Nephron progenitor cell (in vitro differentiated cells): Measurements from ENCODE around the gene USP34.
"Not testable (repeated sequence)": the region's sequence is repeated elsewhere in the genome, so short reads cannot be mapped to it uniquely, and the experiment has no call there.

Experiments
- DNase-seq: peaks from one replicate; pipeline ENCODE4 v3.0.0; 2021
- H3K27ac Mint-ChIP-seq: 2 replicates; pipeline ENCODE4 v1.8.0; 2021; ENCODE audit warnings: mild to moderate bottlenecking, moderate library complexity, mixed read lengths
- H3K27me3 Mint-ChIP-seq: 2 replicates; pipeline ENCODE4 v1.8.0; 2021; ENCODE audit warnings: mild to moderate bottlenecking, low read depth, mixed read lengths; ENCODE audit not compliant: poor library complexity
- H3K36me3 Mint-ChIP-seq: 2 replicates; pipeline ENCODE4 v1.8.0; 2021; ENCODE audit warnings: low read depth, mixed read lengths
- H3K4me1 Mint-ChIP-seq: 2 replicates; pipeline ENCODE4 v1.8.0; 2021; ENCODE audit warnings: mixed read lengths
- H3K4me3 Mint-ChIP-seq: 2 replicates; pipeline ENCODE4 v1.8.0; 2021; ENCODE audit warnings: mild to moderate bottlenecking, moderate library complexity, mixed read lengths
- H3K9me3 Mint-ChIP-seq: 2 replicates; pipeline ENCODE4 v1.8.0; 2021; ENCODE audit warnings: mild to moderate bottlenecking, moderate library complexity, mixed read lengths
- TF ChIP-seq, protein P1 (sequence below): fragments of 200-600 bp; sonication (generic); IDR thresholded peaks from 2 replicates; pipeline ENCODE4 v1.5.0; 2021; ENCODE audit warnings: antibody characterized with exemption

The USP34 gene

DNA sequence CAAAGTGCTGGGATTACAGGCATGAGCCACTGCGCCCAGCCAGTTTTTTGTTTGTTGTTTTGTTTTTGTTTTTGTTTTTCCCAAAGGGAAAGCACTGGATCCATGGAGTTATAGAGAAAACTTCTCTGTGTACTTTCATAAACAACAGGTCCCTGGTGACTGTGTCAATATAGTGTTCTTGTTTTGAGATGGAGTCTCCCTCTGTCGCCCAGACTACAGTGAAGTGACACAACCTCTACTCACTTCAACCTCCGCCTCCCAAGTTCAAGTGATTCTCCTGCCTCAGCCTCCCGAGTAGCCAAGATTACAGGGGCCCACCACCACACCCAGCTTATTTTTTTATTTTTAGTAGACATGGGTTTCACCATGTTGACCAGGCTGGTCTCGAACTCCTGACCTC lies 16.5 kb downstream of the USP34 start:
- H3K9me3 Mint-ChIP-seq, result peaks cover 28% of the 10 kb centered on the region
- TF ChIP-seq, protein P1, sequence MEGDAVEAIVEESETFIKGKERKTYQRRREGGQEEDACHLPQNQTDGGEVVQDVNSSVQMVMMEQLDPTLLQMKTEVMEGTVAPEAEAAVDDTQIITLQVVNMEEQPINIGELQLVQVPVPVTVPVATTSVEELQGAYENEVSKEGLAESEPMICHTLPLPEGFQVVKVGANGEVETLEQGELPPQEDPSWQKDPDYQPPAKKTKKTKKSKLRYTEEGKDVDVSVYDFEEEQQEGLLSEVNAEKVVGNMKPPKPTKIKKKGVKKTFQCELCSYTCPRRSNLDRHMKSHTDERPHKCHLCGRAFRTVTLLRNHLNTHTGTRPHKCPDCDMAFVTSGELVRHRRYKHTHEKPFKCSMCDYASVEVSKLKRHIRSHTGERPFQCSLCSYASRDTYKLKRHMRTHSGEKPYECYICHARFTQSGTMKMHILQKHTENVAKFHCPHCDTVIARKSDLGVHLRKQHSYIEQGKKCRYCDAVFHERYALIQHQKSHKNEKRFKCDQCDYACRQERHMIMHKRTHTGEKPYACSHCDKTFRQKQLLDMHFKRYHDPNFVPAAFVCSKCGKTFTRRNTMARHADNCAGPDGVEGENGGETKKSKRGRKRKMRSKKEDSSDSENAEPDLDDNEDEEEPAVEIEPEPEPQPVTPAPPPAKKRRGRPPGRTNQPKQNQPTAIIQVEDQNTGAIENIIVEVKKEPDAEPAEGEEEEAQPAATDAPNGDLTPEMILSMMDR, result no peak
- peaks cover 13% of the 10 kb centered on the region for H3K27me3 Mint-ChIP-seq
- H3K4me3 Mint-ChIP-seq, result no peak overlapping the region
- H3K27ac Mint-ChIP-seq, result no peak overlapping the region
- no peak for DNase-seq
- peaks cover 19% of the 10 kb centered on the region for H3K4me1 Mint-ChIP-seq
- peaks cover 51% of the 10 kb centered on the region for H3K36me3 Mint-ChIP-seq

- TF ChIP-seq, protein P1, result no peak
- Mint-ChIP-seq H3K27ac (no peak overlapping the region), H3K27me3 (peaks cover 8% of the 10 kb centered on the region), H3K9me3 (peaks cover 45% of the 10 kb centered on the region), H3K36me3 (peaks cover 57% of the 10 kb centered on the region), H3K4me1 (peaks cover 5% of the 10 kb centered on the region), H3K4me3 (no peak overlapping the region)
- no peak for DNase-seq
These were observed 18.5 kb downstream of the USP34 start for GRCh38 chr2:61452392-61452791.

- no peak overlapping the region for H3K27ac Mint-ChIP-seq
- peaks cover 5% of the 10 kb centered on the region for H3K27me3 Mint-ChIP-seq
- H3K4me3 Mint-ChIP-seq, result no peak overlapping the region
- H3K4me1 Mint-ChIP-seq, result no peaks in the 10 kb centered on the region
- H3K9me3 Mint-ChIP-seq, result peaks cover 49% of the 10 kb centered on the region
- no peak for DNase-seq
- peaks cover 67% of the 10 kb centered on the region for H3K36me3 Mint-ChIP-seq
- TF ChIP-seq, protein P1, result no peak
These were observed 19.7 kb downstream of the USP34 start for GRCh38 chr2:61451178-61451577.

- no peak for DNase-seq
- no peak overlapping the region for H3K4me3 Mint-ChIP-seq
- no peaks in the 10 kb centered on the region for H3K4me1 Mint-ChIP-seq
- H3K36me3 Mint-ChIP-seq, result peaks cover 66% of the 10 kb centered on the region
- H3K27ac Mint-ChIP-seq, result no peak overlapping the region
- H3K27me3 Mint-ChIP-seq, result peaks cover 5% of the 10 kb centered on the region
- peaks cover 56% of the 10 kb centered on the region for H3K9me3 Mint-ChIP-seq
- TF ChIP-seq, protein P1, result no peak
These were observed 20.7 kb downstream of the USP34 start for GRCh38 chr2:61450144-61450543.

DNA sequence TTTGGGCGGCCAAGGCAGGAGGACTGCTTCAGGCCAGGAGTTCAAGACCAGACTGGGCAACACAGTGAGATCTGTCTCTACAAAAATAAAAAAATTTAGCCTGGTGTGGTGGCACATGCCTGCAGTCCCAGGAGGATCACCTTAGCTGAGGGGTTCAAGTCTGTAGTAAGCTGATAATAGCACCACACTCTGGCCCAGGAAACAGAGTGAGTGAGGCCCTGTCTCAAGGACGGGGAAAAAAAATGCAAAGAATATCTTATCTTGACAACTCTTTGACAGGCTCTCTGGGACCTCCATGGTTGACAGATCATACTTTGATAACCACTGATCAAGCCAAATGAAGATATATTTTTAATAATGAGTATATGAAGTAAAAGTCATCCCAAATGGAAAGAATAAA lies 22.7 kb downstream of the USP34 start:
- Mint-ChIP-seq H3K36me3 (peaks cover 85% of the 10 kb centered on the region), H3K4me3 (no peak overlapping the region), H3K27me3 (peaks cover 2% of the 10 kb centered on the region), H3K27ac (no peak overlapping the region), H3K4me1 (no peaks in the 10 kb centered on the region), H3K9me3 (peaks cover 74% of the 10 kb centered on the region)
- TF ChIP-seq, protein P1, result no peak
- DNase-seq, result no peak

- not testable (repeated sequence) for H3K4me3 Mint-ChIP-seq, H3K27me3 Mint-ChIP-seq, H3K27ac Mint-ChIP-seq, H3K4me1 Mint-ChIP-seq, DNase-seq
- H3K9me3 Mint-ChIP-seq, result peaks cover 73% of the 10 kb centered on the region
- H3K36me3 Mint-ChIP-seq, result peaks cover 90% of the 10 kb centered on the region
These were observed 23.9 kb downstream of the USP34 start for GRCh38 chr2:61446971-61447370.
